GM12872 (cell line): Measurements from ENCODE around the gene P3R3URF.

Experiments
- CTCF ChIP-seq: IDR thresholded peaks from 3 replicates; pipeline ENCODE4 v1.5.1; 2011; ENCODE audit warnings: low read depth, mild to moderate bottlenecking, low read length, moderate library complexity; ENCODE audit not compliant: insufficient read depth

P3R3URF gene

GRCh38 chr1:46203738-46204405 lies 27.6 kb upstream of the P3R3URF start:
- TF ChIP-seq CTCF: no peak

- TF ChIP-seq CTCF: no peak
These were observed 23.0 kb upstream of the P3R3URF start for GRCh38 chr1:46199233-46199749.

- 0 out of 3 replicates have a peak, but pooled peaks have one; percentile 22 for TF ChIP-seq CTCF
These were observed 21.9 kb upstream of the P3R3URF start, which contains the start of gene POMGNT1 for GRCh38 chr1:46197964-46198811. Gene POMGNT1, minus strand, starts transcription at chr1:46198434. Its CDS starts 613 bp downstream, at chr1:46197821.

- TF ChIP-seq CTCF: no peak
These were observed 21.3 kb upstream of the P3R3URF start for GRCh38 chr1:46197560-46197963.

GRCh38 chr1:46196609-46197008 lies 20.3 kb upstream of the P3R3URF start:
- no peak for TF ChIP-seq CTCF

- TF ChIP-seq CTCF: no peak
These were observed 18.4 kb upstream of the P3R3URF start for GRCh38 chr1:46194641-46195193.

- no peak for TF ChIP-seq CTCF
These were observed 17.8 kb upstream of the P3R3URF start for GRCh38 chr1:46193984-46194570.
